GM19240 (cell line): ENCODE measurements around the gene PPBP.
"Not testable (repeated sequence)": the region's sequence is repeated elsewhere in the genome, so short reads cannot be mapped to it uniquely, and the experiment has no call there.

ENCODE experiments used
- DNase-seq: peaks from one replicate; pipeline ENCODE4 v3.0.0; 2011; ENCODE audit warnings: low spot score; ENCODE audit not compliant: insufficient read length

The PPBP gene

GRCh38 chr4:73950376-73950920 lies 37.5 kb downstream of the PPBP start:
- not testable (repeated sequence) for DNase-seq

- no peak for DNase-seq
These were observed 38.8 kb downstream of the PPBP start for GRCh38 chr4:73948990-73949706.

- no peak for DNase-seq
These were observed 39.7 kb downstream of the PPBP start for GRCh38 chr4:73948291-73948690.

- DNase-seq: no peak
These were observed 40.6 kb downstream of the PPBP start for GRCh38 chr4:73947239-73947985.

- no peak for DNase-seq
These were observed 42.1 kb downstream of the PPBP start for GRCh38 chr4:73945674-73946449.

GRCh38 chr4:73945140-73945539 lies 42.9 kb downstream of the PPBP start:
- no peak for DNase-seq

- no peak for DNase-seq
These were observed 43.7 kb downstream of the PPBP start for GRCh38 chr4:73944061-73944875.

GRCh38 chr4:73943555-73943954 lies 44.4 kb downstream of the PPBP start:
- DNase-seq: no peak

GRCh38 chr4:73936969-73937368 lies 51.0 kb downstream of the PPBP start:
- DNase-seq: no peak
